ENCODE results near the gene FOXP1.

FOXP1 gene

DNA sequence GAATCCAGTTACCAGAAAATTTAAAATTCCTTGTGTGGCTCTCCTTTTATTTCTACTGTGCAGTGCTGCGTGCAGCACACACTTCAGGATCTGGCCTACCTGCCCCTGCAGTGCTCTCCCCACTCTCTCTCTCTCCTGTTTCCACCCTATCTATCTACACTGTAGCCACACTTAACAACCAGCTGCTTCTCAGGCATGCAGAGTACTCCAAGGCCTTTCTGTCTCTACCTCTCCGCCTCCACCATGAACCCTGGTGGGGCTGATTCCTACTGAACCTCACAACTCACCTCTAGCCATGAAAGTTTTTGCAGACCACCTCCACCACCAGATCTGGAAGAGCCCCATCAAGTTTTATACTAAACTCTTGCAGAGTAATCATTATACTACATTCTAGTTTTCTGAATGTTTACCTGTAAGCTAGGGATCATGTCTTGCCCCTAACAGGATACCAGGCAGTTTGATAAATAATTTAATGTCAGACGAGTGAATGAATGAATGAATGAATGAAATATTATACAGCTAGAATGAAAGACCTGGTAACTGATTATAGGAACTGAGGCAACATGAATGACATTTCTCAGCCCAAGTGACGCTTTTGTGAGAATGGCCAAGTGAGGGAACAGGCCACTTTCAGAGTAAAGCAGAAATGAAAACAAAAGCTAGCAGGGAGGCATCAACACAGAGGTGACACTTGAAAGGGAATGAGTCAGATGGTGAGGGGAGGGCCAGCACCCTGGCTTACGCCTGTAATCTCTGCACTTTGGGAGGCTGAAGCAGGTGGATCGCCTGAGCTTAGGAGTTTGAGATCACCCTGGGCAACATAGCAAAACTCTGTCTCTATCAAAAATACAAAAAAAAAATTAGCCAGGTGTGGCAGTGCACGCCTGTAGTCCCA lies 363.5 kb downstream of the FOXP1 start:
- ATAC-seq = no peak
- TF ChIP-seq POU6F1 (CRISPR knock-in tag; IDR thresholded peaks at IDR 0.05; ENCODE audit: borderline replicate concordance, low read depth) (no peak), ESRRG (CRISPR knock-in tag; IDR thresholded peaks at IDR 0.05) (no peak), TOX (CRISPR knock-in tag; IDR thresholded peaks at IDR 0.05; ENCODE audit: borderline replicate concordance) (no peak), RARB (CRISPR knock-in tag; IDR thresholded peaks at IDR 0.05) (no peak)

DNA sequence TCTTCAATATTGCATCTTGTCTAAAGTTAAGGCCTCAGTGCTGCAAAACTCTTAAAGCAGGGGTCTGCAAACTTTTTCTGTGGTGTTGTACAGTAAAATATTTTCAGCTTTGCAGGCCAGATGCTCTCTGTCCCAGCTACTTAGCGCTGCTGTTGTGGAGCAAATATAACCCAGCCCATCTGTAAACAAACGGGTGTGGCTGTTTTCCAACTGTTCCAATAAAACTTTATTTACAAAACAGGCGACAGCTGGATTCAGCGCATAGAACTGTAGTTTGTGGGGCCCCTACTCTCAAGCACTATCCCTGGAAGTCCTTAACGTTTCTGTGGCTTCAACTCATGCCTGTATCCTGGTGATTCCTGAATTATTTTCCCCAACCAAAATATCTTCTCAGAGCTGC lies 365.0 kb downstream of the FOXP1 start:
- no peak for ATAC-seq
- TF ChIP-seq ZFP30 (CRISPR knock-in tag; IDR thresholded peaks at IDR 0.05) (no peak), SNAI2 (CRISPR knock-in tag; IDR thresholded peaks at IDR 0.05) (no peak), ARNTL (CRISPR knock-in tag; IDR thresholded peaks at IDR 0.05; ENCODE audit: borderline replicate concordance, low read depth) (no peak), ISL1 (CRISPR knock-in tag; IDR thresholded peaks at IDR 0.05) (no peak)

GRCh38 chr3:71217640-71218222 lies 365.8 kb downstream of the FOXP1 start:
- TF ChIP-seq RARB (CRISPR knock-in tag; IDR thresholded peaks at IDR 0.05) (no peak), TOX (CRISPR knock-in tag; IDR thresholded peaks at IDR 0.05; ENCODE audit: borderline replicate concordance) (no peak)
- no peak for ATAC-seq

- no peak for ATAC-seq
- TF ChIP-seq ZNF8 (CRISPR knock-in tag; IDR thresholded peaks at IDR 0.05) (no peak), PATZ1 (CRISPR knock-in tag; IDR thresholded peaks at IDR 0.05; ENCODE audit: borderline replicate concordance) (no peak), ZFP30 (CRISPR knock-in tag; IDR thresholded peaks at IDR 0.05) (no peak)
Observed at GRCh38 chr3:71215351-71215750, 368.2 kb downstream of the FOXP1 start.

DNA sequence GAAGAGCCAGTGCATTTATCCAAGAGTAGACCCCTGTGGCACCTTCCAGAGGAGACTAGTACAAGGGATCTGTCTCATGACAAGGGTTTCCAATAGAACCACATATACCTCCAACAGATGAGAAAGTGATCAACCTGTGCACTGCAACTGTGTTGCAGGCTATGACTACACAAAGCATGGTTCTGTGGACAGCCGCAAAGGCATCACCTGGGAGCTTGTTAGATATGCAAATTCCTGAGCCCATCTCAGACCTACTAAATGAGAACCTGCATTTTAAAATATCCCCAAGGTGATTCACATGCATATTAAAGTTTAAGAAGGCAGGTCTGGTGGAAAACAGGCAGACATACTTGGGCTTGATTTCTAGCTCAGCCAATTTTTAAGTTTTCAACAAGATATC lies 368.7 kb downstream of the FOXP1 start:
- no peak for TF ChIP-seq GLIS3 (CRISPR knock-in tag; IDR thresholded peaks at IDR 0.05)
- TF ChIP-seq, protein P1, sequence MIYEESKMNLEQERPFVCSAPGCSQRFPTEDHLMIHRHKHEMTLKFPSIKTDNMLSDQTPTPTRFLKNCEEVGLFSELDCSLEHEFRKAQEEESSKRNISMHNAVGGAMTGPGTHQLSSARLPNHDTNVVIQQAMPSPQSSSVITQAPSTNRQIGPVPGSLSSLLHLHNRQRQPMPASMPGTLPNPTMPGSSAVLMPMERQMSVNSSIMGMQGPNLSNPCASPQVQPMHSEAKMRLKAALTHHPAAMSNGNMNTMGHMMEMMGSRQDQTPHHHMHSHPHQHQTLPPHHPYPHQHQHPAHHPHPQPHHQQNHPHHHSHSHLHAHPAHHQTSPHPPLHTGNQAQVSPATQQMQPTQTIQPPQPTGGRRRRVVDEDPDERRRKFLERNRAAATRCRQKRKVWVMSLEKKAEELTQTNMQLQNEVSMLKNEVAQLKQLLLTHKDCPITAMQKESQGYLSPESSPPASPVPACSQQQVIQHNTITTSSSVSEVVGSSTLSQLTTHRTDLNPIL (CRISPR knock-in tag; IDR thresholded peaks at IDR 0.05; ENCODE audit: low read depth) = no peak
- TF ChIP-seq ZFP3 (CRISPR knock-in tag; IDR thresholded peaks at IDR 0.05) = no peak
- no peak for TF ChIP-seq POU6F1 (CRISPR knock-in tag; IDR thresholded peaks at IDR 0.05; ENCODE audit: borderline replicate concordance, low read depth)

DNA sequence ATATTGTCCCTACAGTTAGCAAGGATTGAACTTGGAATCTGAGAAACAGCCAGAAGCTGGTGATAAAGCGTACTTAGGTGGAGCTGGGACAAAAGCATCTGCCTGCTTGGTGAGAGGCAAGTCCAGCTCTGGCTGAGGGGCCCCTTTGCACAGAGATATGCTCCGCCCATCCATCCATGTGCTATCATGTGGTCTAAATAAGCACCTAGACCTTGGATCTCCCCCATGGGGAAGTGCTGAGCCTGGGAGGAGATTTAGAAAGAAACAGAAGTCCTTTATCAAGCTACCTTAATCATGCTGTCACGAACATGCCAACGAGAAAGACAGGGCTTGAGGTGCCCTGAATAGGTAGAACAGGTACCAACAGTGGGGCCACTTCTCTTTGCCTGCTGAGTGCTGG lies 369.5 kb downstream of the FOXP1 start:
- TF ChIP-seq ZC3H10 (CRISPR knock-in tag; IDR thresholded peaks at IDR 0.05) (no peak), RARB (CRISPR knock-in tag; IDR thresholded peaks at IDR 0.05) (no peak), ARNTL (CRISPR knock-in tag; IDR thresholded peaks at IDR 0.05; ENCODE audit: borderline replicate concordance, low read depth) (no peak), CSRNP3 (CRISPR knock-in tag; IDR thresholded peaks at IDR 0.05) (no peak), ZFP3 (CRISPR knock-in tag; IDR thresholded peaks at IDR 0.05) (no peak), ZFP30 (CRISPR knock-in tag; IDR thresholded peaks at IDR 0.05) (no peak), ESRRG (CRISPR knock-in tag; IDR thresholded peaks at IDR 0.05) (no peak), SNAI2 (CRISPR knock-in tag; IDR thresholded peaks at IDR 0.05) (no peak), PATZ1 (CRISPR knock-in tag; IDR thresholded peaks at IDR 0.05; ENCODE audit: borderline replicate concordance) (no peak), ZNF565 (CRISPR knock-in tag; conservative IDR thresholded peaks at IDR 0.05; ENCODE audit: low read depth) (no peak), CSDC2 (CRISPR knock-in tag; IDR thresholded peaks at IDR 0.05) (no peak), TOX (CRISPR knock-in tag; IDR thresholded peaks at IDR 0.05; ENCODE audit: borderline replicate concordance) (no peak), POU6F1 (CRISPR knock-in tag; IDR thresholded peaks at IDR 0.05; ENCODE audit: borderline replicate concordance, low read depth) (no peak)
- ATAC-seq = no peak

More for the DNA sequence above, 368.7 kb downstream of the FOXP1 start:
- ATAC-seq = no peak

All from SK-N-SH treated with all-trans-retinoic acid at 6 μM for 48 hours (cell line).